ENCODE data around the gene MON1B.

MON1B gene

DNA sequence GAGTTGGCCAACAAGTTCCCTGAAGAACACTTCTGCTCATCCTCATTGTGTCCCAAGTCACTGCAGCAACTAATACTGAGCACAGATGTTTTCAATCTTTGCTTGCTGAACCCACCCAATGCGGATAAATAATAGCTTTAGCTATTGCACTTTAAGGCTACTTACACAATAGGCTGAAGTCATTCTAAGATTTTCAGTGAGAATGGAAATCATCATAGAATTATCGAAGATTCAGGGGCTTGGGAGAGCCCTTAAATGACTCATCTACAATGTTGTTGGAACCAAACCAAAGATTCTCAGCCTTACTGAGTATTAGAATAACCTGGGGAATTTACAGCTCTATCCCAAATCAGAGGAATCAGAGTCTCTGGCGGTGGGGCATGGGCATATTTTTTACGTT lies 59.4 kb downstream of the MON1B start:
- DNase-seq (ENCODE audit: low spot score): no peak
